HG03571 (cell line): ENCODE measurements around the gene GPR173.

Source experiments
- ATAC-seq: cut with Tn5 transposase; IDR thresholded peaks from one replicate; pipeline ENCODE4 v1.9.1; 2021; ENCODE audit not compliant: unreplicated experiment

The GPR173 gene

DNA sequence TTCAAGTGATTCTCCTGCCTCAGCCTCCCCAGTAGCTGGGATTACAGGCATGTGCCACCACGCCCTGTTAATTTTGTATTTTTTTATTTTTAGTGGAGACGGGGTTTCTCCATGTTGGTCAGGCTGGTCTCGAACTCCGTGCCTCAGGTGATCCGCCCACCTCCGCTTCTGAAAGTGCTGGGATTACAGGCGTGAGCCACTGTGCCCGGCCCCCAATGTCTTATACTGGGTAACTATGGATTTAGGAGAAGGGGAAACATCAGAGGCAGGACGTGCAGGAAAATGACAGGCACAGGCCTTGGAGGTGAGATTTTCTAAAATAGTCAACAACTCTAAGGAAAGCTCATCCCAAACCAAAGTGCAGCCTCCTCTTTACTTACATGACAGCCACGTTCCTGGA is 22.5 kb downstream of the GPR173 start:
- no peak for ATAC-seq

DNA sequence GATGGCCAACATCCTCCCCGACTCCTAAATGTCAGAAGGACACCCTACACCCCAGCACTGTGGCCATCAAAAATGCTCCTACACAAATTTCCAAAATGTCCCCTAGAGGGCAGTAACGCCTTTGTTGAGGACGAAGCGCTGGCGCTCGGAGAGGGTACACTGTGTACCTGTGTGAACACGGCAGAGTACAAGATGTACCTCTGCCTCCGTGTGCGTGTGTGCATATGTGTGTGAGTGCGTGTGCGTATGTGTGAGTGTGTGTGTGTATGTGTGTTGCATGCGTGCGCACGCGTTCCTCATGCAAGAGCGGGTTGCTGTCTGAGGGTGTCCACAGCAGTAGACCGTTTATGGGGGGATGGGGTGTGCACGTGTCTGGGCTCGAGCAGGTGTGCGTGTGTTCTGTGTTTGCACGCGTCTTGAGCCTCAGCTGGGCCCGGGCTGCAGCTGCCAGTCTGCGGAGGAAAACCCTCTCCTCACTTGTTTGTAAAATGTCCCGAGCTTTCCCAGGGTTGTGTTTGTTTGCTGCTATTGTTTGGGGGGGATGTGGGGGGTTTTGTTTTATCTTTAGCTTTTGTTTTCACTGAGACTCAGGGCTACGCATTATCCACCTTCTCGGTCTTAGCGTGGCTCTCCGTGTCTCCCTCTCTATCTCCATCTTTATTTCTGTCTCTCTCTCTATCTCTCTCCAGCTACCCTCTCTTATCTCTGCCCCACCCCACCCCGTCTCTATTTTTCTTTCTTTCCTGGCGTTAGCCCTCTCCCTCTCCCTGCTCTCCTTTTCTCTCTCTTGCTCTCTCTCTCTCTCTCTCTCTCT is 23.2 kb downstream of the GPR173 start:
- peak; percentile 80 for ATAC-seq

DNA sequence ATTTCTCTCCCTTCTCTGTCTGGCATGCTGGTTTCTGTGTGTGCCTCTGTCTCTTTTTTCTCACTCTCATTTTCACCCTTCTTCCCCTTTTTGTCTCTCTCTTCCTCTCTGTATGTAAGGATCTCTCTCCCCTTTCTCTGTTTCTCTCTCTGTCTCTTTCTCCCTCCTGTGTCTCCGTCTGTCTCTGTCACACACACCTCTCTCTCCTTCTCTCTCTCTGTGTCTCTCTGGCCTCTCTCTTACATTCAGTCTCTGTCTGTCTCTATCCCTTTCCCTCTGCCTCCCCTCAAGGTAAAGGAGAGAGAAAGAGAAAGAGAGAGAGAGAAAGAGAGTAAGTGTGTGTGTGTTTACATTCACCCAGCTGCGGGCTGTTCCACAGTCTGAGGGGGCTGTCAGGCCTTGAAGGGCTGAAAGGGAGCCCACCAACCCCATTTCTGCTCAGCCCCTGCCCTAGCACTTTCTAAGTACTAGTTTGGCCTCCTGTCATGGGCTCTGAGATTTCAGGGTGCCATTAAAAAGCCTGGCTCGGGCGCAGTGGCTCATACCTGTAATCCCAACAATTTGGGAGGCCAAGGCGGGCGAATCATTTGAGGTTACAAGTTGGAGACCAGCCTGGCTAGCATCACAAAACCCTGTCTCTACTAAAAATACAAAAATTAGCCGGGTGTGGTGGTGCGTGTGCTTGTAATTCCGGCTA is 24.0 kb downstream of the GPR173 start:
- no peak for ATAC-seq

- no peak for ATAC-seq
These were observed 24.6 kb downstream of the GPR173 start for GRCh38 chrX:53073115-53073586.

DNA sequence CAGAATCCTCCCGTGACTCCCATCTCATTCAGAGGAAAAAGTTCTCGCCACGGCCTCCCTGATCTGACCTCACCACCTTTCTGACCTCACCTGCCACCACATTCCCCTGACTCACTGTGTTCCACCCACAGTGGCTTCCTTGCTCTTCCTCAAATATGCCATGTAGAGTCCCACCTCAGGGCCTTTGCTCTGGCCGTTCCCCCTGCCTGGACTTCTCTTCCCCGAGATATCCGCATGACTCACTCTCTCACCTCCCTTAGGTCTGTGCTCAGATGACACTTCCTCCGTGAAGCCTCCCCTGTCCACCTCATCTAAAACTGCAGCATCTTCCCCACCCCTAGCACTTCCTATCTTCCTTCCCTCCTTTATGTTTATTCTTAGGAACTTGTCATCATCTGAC is 26.4 kb downstream of the GPR173 start:
- no peak for ATAC-seq

- no peak for ATAC-seq
These were observed 28.1 kb downstream of the GPR173 start for GRCh38 chrX:53076671-53077070.

GRCh38 chrX:53077207-53078197 is 28.9 kb downstream of the GPR173 start:
- no peak for ATAC-seq

DNA sequence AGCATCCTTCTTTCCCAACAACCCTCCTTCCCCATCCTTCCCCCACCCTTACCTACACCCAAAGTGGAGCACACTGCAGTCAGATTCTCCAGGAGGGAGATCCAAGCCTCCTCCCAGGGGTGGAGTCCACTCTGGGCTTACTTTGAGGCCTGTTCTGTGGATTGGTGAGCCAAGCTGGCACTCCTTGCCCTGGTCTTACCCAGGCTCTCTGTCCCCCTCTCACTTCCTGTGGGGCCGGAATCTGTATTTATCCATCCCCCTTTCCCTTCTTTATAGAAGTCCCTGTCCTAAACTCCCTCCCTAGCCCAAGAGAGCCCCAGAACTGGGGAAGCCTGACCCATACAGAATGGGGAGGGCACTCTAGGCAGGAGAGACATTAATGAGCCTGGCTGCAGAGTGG is 30.4 kb downstream of the GPR173 start:
- no peak for ATAC-seq

DNA sequence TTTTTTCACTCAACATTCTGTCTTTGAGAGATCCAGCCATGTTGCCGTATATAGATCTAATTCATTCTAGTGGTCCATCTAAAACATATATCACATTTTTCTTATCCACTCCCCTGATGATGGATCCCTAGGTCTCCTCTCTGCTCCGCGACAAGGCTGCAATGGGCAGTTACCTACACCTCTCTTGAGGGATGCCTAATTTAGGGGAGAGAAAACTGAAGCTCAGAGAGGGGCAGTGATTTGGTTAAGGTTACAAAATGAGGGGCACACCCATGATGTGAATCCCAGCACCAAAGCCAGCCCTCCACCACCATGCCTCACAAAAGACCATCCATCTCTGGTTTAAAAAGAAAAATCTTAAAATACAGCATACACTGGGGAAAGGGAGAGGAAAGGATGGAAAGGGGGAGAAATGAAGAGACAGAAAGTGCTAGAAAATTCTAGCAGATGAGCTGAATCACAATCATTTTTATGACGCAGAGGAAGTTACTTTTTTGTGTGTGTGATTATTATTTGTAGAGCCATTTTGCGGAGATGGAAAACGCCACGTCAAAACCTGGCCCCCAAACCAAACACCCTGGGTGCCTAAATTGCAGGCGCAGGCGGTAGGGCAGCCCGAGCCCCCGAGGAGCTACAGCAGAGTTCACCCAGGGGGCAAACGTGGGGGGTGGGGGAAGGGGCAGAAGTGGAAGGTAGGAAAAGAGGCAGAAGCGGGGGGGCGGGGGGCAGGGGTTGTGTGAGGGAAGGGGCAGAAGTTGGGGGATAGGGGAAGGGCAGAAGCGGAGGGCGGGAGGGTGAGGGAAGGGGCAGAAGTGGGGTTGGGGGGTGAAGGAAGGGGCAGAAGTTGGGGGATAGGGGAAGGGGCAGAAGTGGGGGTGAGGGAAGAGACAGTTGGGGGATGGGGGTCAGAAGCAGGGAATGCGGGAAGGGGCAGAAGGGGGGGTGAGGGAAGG is 32.3 kb downstream of the GPR173 start:
- no peak for ATAC-seq

DNA sequence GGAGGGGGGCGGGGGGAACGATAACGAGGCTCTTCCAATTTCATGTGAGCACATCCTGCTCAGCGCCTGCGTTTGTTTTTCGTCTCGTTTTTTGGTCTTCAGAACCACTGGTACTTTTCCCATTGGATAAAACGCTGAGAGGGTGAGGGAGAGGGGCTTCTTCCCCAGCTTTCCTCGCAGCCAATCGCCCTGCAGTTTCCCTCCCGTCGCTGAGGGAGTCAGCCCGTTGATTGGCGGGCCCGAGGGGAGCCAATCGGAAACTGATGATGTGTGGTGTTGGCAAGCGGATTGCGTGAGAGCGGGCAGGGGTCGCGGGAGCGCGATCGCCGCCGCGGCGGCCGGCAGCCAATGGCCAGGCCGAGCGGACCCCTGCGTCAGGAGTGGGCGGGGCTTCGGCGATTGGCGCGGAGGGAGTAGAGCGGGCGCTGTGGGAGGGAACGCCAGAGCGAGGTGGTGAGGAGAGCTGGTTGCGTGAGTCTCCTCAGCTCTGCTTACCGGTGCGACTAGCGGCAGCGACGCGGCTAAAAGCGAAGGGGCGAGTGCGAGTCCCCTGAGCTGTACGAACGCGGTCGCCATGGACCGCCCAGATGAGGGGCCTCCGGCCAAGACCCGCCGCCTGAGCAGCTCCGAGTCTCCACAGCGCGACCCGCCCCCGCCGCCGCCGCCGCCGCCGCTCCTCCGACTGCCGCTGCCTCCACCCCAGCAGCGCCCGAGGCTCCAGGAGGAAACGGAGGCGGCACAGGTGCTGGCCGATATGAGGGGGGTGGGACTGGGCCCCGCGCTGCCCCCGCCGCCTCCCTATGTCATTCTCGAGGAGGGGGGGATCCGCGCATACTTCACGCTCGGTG is 33.6 kb downstream of the GPR173 start, which contains the start of gene TSPYL2:
TSPYL2 (plus strand) TSS at position 443 of the 848 bp plus-strand sequence; CDS start at position 575, 132 bp downstream.
- ATAC-seq: peak; percentile 89

DNA sequence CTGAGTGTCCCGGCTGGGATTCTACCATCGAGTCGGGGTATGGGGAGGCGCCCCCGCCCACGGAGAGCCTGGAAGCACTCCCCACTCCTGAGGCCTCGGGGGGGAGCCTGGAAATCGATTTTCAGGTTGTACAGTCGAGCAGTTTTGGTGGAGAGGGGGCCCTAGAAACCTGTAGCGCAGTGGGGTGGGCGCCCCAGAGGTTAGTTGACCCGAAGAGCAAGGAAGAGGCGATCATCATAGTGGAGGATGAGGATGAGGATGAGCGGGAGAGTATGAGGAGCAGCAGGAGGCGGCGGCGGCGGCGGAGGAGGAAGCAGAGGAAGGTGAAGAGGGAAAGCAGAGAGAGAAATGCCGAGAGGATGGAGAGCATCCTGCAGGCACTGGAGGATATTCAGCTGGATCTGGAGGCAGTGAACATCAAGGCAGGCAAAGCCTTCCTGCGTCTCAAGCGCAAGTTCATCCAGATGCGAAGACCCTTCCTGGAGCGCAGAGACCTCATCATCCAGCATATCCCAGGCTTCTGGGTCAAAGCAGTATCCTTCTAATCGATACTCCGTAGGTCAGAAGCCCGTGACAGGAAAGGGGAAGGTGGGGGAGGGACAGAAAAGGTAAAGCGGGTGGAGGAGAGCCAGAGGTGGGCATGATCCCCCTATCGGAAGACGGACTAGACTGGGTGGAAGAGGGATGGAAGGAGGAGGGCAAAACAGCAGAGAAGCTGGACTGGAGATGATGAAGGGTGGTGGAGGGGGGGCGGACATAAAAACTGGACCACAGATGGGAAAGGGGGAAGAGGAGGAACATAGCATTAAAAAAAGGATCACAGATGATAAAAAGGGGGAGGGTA is 34.4 kb downstream of the GPR173 start:
- no peak for ATAC-seq

DNA sequence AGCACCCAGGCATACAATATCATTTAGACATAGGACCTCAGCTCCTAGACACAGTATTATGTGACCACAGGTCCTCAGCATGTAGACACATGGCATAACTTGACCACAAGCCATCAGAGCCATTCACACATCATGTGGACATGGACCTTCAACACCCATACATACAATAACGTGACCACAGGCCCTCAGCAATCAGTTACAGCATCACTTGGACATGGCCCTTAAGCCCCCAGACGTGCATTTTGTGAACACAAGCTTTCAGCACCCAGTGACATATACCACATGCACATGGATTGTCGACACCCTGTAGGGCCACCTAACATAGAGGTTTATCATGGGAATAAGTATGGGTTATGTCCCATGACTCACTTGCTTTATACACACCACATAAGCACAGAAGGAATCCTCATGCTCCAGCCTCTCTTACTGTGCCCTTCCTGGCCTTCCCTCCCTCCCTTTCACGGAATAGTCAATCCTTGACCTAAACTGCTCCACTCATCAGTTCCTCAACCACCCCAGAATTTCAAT is 35.5 kb downstream of the GPR173 start:
- ATAC-seq: no peak

GRCh38 chrX:53084863-53085262 is 36.3 kb downstream of the GPR173 start:
- ATAC-seq: no peak

GRCh38 chrX:53085661-53086229 is 37.2 kb downstream of the GPR173 start:
- no peak for ATAC-seq

GRCh38 chrX:53086464-53086863 is 37.9 kb downstream of the GPR173 start:
- ATAC-seq: no peak

GRCh38 chrX:53087388-53087831 is 38.8 kb downstream of the GPR173 start:
- ATAC-seq: no peak
